Suppressor macrophage treated with lipopolysaccharide for 4 hours (primary cell): Measurements from ENCODE around the gene PDE1A.
"Not testable (repeated sequence)": the region's sequence is repeated elsewhere in the genome, so short reads cannot be mapped to it uniquely, and the experiment has no call there.

ENCODE experiments used
- DNase-seq: peaks from one replicate; pipeline ENCODE4 v3.0.0-alpha.2; 2020

Gene PDE1A

GRCh38 chr2:182404975-182405561 is 21.8 kb downstream of the PDE1A start:
- DNase-seq, result no peak

GRCh38 chr2:182404092-182404491 is 22.7 kb downstream of the PDE1A start:
- DNase-seq, result no peak

GRCh38 chr2:182393270-182393760 is 33.5 kb downstream of the PDE1A start:
- no peak for DNase-seq

- no peak for DNase-seq
These were observed 35.4 kb downstream of the PDE1A start for GRCh38 chr2:182391443-182391842.

- not testable (repeated sequence) for DNase-seq
These were observed 40.5 kb downstream of the PDE1A start for GRCh38 chr2:182386267-182386880.

- DNase-seq, result no peak
These were observed 42.0 kb downstream of the PDE1A start for GRCh38 chr2:182384860-182385259.

GRCh38 chr2:182381225-182381624 is 45.6 kb downstream of the PDE1A start:
- DNase-seq, result no peak

GRCh38 chr2:182379241-182379640 is 47.6 kb downstream of the PDE1A start:
- DNase-seq, result no peak

GRCh38 chr2:182378759-182379158 is 48.1 kb downstream of the PDE1A start:
- DNase-seq, result no peak

- no peak for DNase-seq
These were observed 49.4 kb downstream of the PDE1A start for GRCh38 chr2:182377467-182377866.

- DNase-seq, result no peak
These were observed 51.0 kb downstream of the PDE1A start for GRCh38 chr2:182375862-182376261.

- DNase-seq, result no peak
These were observed 54.2 kb downstream of the PDE1A start for GRCh38 chr2:182372661-182373060.

GRCh38 chr2:182368996-182369395 is 57.8 kb downstream of the PDE1A start:
- no peak for DNase-seq

- DNase-seq, result no peak
These were observed 58.4 kb downstream of the PDE1A start for GRCh38 chr2:182368446-182368845.

GRCh38 chr2:182367401-182367800 is 59.4 kb downstream of the PDE1A start:
- DNase-seq, result no peak

- DNase-seq, result no peak
These were observed 60.2 kb downstream of the PDE1A start for GRCh38 chr2:182366628-182367027.

GRCh38 chr2:182365855-182366254 is 61.0 kb downstream of the PDE1A start:
- DNase-seq, result no peak

GRCh38 chr2:182361477-182361876 is 65.4 kb downstream of the PDE1A start:
- DNase-seq, result no peak

GRCh38 chr2:182360663-182361260 is 66.1 kb downstream of the PDE1A start:
- DNase-seq, result no peak

- no peak for DNase-seq
These were observed 66.7 kb downstream of the PDE1A start for GRCh38 chr2:182359990-182360662.

- no peak for DNase-seq
These were observed 67.5 kb downstream of the PDE1A start for GRCh38 chr2:182359027-182359989.

GRCh38 chr2:182358601-182359000 is 68.2 kb downstream of the PDE1A start:
- no peak for DNase-seq

GRCh38 chr2:182355815-182356214 is 71.0 kb downstream of the PDE1A start:
- no peak for DNase-seq
